D721Med (cell line): ENCODE measurements around the gene DCAF6.

ENCODE experiments used
- DNase-seq: peaks from one replicate; pipeline ENCODE4 v3.0.0; 2011; ENCODE audit warnings: low spot score; ENCODE audit not compliant: insufficient read length
- FAIRE-seq: peaks from 2 replicates; lab custom pipeline; 2011; peaks lifted over from hg19 to GRCh38; lab: Jason Lieb, UNC
- CTCF ChIP-seq: IDR thresholded peaks from 2 replicates; pipeline ENCODE4 v1.5.1; 2012; ENCODE audit warnings: mild to moderate bottlenecking, control low read depth; ENCODE audit not compliant: insufficient read depth; ENCODE audit errors: missing control alignments

The DCAF6 gene

GRCh38 chr1:168057355-168057754 lies 120.9 kb downstream of the DCAF6 start:
- no peak for TF ChIP-seq CTCF
- FAIRE-seq = no peak

GRCh38 chr1:168057921-168058320 lies 121.4 kb downstream of the DCAF6 start:
- no peak for TF ChIP-seq CTCF
- peak; percentile 35 for FAIRE-seq
- DNase-seq = no peak

More at GRCh38 chr1:168057355-168057754, 120.9 kb downstream of the DCAF6 start:
- DNase-seq = no peak

GRCh38 chr1:168064216-168064615 lies 127.7 kb downstream of the DCAF6 start:
- DNase-seq = no peak
- no peak for TF ChIP-seq CTCF
- FAIRE-seq = no peak

- TF ChIP-seq CTCF = no peak
- no peak for DNase-seq
- no peak for FAIRE-seq
These were observed 129.0 kb downstream of the DCAF6 start for GRCh38 chr1:168065506-168065905.

- no peak for TF ChIP-seq CTCF
- DNase-seq = no peak
- FAIRE-seq = no peak
These were observed 132.9 kb downstream of the DCAF6 start for GRCh38 chr1:168069384-168069783.

GRCh38 chr1:168079761-168080160 lies 143.3 kb downstream of the DCAF6 start:
- TF ChIP-seq CTCF = no peak
- FAIRE-seq = no peak
- no peak for DNase-seq

GRCh38 chr1:168081373-168082007 lies 145.0 kb downstream of the DCAF6 start:
- DNase-seq (no peak), FAIRE-seq (peak; percentile 53)
- TF ChIP-seq CTCF = no peak
